HG02571 (cell line): ENCODE measurements around the gene APOD.
A peak's percentile ranks its signal among the peaks of the same experiment; 100 is the strongest.

ENCODE experiments used
- ATAC-seq: cut with Tn5 transposase; IDR thresholded peaks from one replicate; pipeline ENCODE4 v1.9.1; 2021; ENCODE audit warnings: mild to moderate bottlenecking, moderate library complexity; ENCODE audit not compliant: unreplicated experiment

Gene APOD

GRCh38 chr3:195557322-195557721 lies 26.4 kb downstream of the APOD start:
- ATAC-seq: no peak

DNA sequence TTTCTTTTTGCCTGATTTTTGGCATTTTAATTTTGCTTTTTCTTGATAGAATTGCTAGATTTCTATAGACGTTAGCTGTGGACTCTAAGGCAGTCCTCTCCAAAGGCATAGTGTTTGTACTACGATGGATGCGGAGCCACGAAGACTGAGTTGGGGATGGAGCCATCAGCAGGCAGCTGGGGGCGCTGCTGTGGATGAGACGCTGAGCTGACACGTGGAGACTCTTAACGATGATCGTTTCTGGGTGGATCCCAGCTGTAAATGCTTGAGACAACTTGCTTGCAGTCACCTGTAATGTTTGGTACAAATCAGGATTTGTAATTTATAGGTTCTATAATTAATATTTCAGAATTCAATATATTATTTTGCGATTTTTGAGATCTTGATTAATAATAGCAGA lies 27.4 kb downstream of the APOD start:
- no peak for ATAC-seq

DNA sequence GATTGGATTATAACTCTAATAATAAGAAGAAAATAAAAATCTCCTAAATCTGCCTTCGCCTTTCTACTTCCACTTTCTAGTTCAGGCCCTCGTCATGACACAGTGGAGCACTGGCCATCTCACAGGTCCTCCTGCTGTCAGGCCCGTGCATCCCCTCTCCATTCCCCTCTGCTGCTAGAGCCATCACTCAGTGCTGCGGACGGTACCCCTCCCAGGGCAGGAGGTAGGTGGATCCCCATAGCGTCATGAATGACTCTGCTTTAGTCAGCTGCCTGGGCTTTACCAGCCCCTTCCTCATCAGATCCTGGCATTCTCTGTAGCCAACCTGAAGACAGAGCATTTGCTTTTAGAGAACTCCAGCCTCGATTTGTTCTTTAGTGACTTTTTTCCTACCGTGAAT lies 28.6 kb downstream of the APOD start:
- no peak for ATAC-seq

DNA sequence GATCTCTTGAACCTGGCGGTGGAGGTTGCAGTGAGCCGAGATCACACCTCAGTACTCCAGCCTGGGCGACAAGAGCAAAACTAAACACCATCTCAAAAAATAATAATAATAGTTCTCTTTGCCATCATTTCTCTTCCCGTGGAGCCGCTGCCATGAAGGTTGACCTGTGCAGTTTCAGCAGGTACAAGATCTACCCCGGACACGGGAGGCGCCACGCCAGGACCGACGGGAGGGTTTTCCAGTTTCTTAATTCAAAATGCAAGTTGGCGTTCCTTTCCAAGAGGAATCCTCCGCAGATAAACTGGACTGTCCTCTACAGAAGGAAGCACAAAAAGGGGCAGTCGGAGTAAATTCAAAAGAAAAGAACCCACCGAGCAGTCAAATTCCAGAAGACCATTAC lies 29.3 kb downstream of the APOD start:
- no peak for ATAC-seq

DNA sequence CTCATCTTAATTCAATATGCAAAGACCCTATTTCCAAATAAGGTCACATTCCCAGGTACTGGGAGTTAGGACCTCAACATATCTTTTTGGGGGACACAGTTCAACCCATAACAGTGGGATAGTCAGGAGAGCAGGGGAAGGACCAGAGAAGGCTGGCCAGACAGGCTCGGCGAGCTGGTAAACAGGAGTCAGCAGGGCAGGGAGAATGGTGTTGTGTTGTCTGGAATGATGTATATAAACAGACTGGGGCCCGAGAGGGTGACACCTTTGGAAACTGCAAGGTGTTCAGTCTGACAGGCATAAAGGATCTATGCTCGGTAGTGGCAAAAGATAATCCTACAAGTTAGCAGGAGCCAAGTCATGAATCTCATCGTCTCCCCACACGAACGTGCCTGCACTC lies 30.5 kb downstream of the APOD start:
- ATAC-seq: no peak

DNA sequence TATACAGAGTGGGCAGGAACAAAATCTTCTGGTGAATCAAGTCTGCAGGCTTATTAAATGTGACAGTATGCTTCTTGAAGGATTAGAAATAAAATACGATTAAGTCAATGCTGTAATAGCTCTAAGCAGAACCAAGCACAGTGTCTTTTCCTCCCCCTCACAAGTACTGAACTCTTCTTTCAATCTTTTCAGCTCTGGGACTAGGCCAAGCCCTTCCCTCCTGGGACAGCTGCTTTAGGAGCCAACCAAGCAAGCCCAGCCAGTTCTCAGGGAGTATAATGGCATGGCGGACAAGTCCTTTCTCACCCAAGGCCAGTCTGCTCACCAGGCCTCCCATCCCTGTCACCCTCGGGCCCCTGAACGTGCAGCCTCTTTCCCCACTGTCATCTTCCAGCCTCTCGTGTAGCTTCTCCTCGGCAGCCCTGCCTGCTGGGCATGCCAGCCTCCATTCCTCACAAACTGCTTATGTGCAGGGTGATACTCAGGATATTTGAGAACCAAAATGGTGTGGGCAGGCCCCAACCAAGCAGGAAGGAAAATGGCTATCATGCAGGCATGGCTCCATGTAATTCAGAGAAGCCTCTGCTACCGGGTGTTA lies 32.3 kb downstream of the APOD start:
- ATAC-seq: no peak

GRCh38 chr3:195550723-195551122 lies 33.0 kb downstream of the APOD start:
- no peak for ATAC-seq

- peak; percentile 75 for ATAC-seq
These were observed 33.7 kb downstream of the APOD start for GRCh38 chr3:195549931-195550519.

- no peak for ATAC-seq
These were observed 34.8 kb downstream of the APOD start for GRCh38 chr3:195548987-195549386.

DNA sequence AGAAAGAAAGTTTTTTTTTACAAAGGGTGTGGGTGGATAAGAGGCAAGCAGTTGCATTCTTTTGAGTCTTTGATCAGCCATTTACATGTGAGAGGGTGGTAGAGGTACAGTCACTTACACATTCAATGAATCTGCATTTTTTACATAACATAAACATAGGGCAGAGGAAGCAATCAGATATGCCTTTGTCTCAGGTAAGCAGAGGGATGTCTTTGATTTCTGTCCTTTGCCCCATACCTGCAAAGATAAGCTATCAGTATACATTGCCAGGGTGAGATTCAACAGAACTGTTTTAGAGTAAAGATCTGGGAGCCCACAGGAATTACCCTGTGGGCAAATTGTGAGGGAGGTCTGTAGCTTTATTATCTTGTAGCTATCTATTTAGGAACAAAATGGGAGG lies 35.2 kb downstream of the APOD start:
- no peak for ATAC-seq

DNA sequence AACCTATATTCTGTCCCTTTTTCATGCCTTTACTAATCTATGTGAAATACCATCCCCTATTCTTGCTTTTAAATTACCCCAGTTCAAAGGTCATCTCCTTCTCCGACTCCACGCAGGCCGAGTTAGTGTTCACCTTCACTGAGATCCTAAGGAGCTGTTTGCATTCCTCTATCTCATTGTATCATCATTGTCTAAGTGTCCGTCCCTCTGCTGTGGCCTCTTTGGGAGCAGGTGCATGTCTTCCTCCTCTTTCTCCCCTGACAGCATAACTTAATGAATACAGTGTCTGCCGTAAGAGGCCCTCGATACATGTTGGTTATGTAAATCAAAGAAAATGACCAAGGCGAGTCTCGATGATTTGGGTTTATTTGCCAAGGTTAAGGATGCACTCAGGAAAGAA lies 35.7 kb downstream of the APOD start:
- no peak for ATAC-seq

DNA sequence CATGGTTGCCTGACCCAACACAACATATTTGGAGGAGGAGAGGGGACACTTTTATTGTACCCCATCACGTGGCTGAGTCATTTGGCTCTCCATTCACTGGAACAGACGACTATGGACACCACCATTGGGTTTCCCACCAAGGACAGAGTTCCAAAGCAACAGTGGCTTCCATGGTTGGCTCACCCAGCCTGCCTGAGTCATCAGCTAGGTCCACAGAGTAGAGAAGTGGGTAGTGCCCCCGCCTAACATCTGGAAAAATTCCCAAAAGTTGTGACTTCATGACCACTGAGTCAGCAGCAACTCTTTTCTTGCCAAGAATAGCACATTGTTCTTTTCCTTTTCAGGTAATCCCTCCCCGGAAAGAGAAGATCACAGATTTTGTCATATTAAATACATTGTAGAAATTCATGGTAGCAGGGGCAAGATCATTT lies 37.6 kb downstream of the APOD start:
- no peak for ATAC-seq

GRCh38 chr3:195544634-195545033 lies 39.1 kb downstream of the APOD start:
- ATAC-seq: no peak

GRCh38 chr3:195544230-195544536 lies 39.6 kb downstream of the APOD start:
- no peak for ATAC-seq

- ATAC-seq: no peak
These were observed 40.1 kb downstream of the APOD start for GRCh38 chr3:195543500-195544229.

- peak; percentile 70 for ATAC-seq
These were observed 40.8 kb downstream of the APOD start, which contains the start of gene PPP1R2 for GRCh38 chr3:195542698-195543499. TSS of gene PPP1R2 (minus strand) at chr3:195543325. CDS start at chr3:195543025, 300 bp downstream.

- ATAC-seq: no peak
These were observed 41.4 kb downstream of the APOD start for GRCh38 chr3:195542316-195542697.

- no peak for ATAC-seq
These were observed 43.2 kb downstream of the APOD start for GRCh38 chr3:195540511-195540910.

DNA sequence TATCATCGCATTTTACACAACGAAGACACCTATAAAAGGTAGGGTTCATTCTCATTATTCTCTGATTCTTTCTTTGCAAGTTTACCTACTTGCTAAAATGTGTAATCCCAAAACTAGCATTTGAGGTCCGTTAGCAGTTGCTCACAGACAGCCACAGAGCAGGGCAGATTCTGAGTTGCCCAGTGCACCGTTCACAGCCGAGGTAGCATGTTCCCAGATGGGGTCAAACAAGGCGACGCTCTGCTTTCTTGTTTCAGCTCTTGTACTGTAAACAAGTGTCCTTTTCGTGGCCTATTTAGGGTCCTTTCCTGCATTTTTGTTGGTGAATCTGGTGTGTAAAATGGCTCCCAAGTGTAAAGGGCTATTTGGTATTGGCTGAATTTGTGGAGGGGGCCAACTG lies 43.7 kb downstream of the APOD start:
- ATAC-seq: no peak

GRCh38 chr3:195539479-195539878 lies 44.3 kb downstream of the APOD start:
- ATAC-seq: no peak

- peak; percentile 57 for ATAC-seq
These were observed 45.7 kb downstream of the APOD start for GRCh38 chr3:195537995-195538394.

GRCh38 chr3:195535293-195535692 lies 48.4 kb downstream of the APOD start:
- ATAC-seq: no peak
